GM11168 (cell line): ENCODE results near the gene HECW1.

Experiments
- in situ Hi-C: fragments of 300-500 bp; cut with MboI; formaldehyde crosslinking; loops from one replicate; pipeline ENCODE4 v1.12.0; 2022; ENCODE audit warnings: low sequenced_read_pairs; ENCODE audit not compliant: unreplicated experiment

The HECW1 gene

DNA sequence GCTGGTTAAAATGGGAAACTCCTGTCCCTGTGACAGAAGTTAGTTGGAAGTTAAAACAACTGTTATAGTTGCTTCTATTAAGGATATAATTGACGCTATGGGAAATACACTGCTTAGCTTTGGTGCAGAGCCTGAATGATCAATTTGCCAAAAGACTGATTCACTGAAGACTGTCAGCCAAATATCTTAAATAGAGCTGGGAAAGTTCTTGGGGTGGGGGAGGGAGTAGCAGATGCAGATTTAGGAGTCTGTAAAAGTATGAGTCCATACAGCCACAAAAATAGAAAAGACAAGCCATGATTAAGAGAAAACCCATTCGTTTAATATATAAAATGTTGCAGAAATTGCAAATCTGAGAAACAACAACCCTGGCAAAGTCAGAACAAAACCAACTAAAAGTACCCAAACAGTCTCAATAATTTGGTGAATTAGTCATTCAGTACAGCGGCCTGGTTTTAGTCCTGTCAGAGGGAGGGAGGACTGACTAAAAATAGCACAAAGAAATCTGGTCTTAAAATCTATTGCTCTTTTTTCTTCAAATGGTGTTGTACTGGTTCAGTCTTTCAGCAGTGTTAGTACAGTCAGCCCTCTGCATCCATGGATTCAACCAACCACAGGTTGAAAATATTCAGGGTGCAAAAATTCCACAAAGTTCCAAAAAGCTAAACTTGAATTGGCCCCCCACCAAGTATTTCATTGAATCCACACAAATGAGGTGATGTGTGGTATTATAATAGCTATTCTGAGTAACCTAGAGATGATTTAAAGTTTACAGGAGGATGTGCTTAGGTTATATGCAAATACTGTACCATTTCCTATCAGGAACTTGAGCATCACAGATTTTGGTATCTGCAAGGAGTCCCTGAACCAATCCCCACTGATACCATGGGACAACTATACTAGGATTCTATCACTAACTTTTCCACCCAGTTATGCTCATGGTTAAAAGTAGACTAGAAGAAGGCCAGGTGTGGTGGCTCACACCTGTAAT lies 500.4 kb downstream of the HECW1 start:
- in situ Hi-C loops, result no loop called here
